Measurements from ENCODE around the gene LOXL4.

DNA sequence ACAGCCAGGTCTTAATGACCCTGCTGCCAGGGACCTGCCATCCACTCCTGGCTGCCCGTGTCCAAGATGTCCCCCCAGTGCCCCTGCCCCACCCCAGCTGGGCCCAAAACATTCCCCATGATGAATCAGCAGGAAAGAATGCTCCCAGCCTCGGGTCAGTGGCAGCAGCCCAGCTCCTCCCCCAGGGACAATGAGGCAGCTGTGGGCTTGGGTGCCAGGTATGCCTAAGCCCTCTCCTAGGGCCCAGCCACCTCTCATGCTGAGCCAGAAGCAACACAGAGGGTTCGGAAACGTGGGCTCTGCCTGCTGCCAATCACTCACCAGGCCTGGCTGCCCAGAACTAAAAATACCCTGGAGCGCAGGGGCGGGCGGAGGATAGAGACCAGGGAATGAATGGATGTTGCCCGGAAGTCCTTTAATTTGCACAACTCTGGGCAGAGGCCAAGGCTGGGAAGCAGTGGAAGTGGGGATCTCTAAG, 1.5 kb upstream of the LOXL4 start:
- no peak for TF ChIP-seq POLR2A (IDR thresholded peaks at IDR 0.05; ENCODE audit: low read depth, low read length)
- TF ChIP-seq POLR2AphosphoS5 (IDR thresholded peaks at IDR 0.05; ENCODE audit: low read depth, low read length), result no peak

Measured in GM12892 (cell line).